IgD-negative memory B cell (primary cell): Measurements from ENCODE around the gene RHBDF1. TPM values are rescaled to one million over a fixed set of nuclear protein-coding genes. Genes with fewer than 3 reads are reported as not detected.

Experiments
- H3K27ac Mint-ChIP-seq, 3 donors: one replicate each; pipeline ENCODE4 v1.8.0; 2020 to 2022; ENCODE audit warnings: mild to moderate bottlenecking in 3 of 3, mixed read lengths in 3 of 3, moderate library complexity in 1 of 3
- H3K27me3 Mint-ChIP-seq: one replicate; pipeline ENCODE4 v1.8.0; 2021; ENCODE audit warnings: mixed read lengths
- H3K36me3 Mint-ChIP-seq: one replicate; pipeline ENCODE4 v1.8.0; 2020; ENCODE audit warnings: mild to moderate bottlenecking, mixed read lengths
- H3K4me1 Mint-ChIP-seq, 3 donors: one replicate each; pipeline ENCODE4 v1.8.0; 2020 to 2022; ENCODE audit warnings: mixed read lengths in 3 of 3, mild to moderate bottlenecking in 1 of 3
- H3K4me3 Mint-ChIP-seq, 4 donors: one replicate each; pipeline ENCODE4 v1.8.0; 2020 to 2022; ENCODE audit warnings: mild to moderate bottlenecking in 4 of 4, mixed read lengths in 4 of 4, moderate library complexity in 3 of 4
- H3K9me3 Mint-ChIP-seq, 3 donors: one replicate each; pipeline ENCODE4 v1.8.0; 2020 to 2021; ENCODE audit warnings: mixed read lengths in 3 of 3, mild to moderate bottlenecking in 1 of 3
- polyA plus RNA-seq: library from polyadenylated mRNA; unstranded; fragments of 300-500 nt; fragmentation: Illumina TruSeq; gene quantifications from one replicate; pipeline ENCODE4 v1.2.3, GENCODE V29; 2021

RHBDF1 gene
- polyA plus RNA-seq, 1 donor from 2014 or later, result not detected

- H3K9me3 Mint-ChIP-seq, result no peaks in the 10 kb centered on the region
- H3K4me1 Mint-ChIP-seq, result peaks cover 3 to 11% (median 5%) of the 10 kb centered on the region in 3 donors
- H3K27ac Mint-ChIP-seq, result no peak overlapping the region
- H3K36me3 Mint-ChIP-seq, result no peaks in the 10 kb centered on the region
- H3K27me3 Mint-ChIP-seq, result peaks cover 14% of the 10 kb centered on the region
- H3K4me3 Mint-ChIP-seq, result peak overlapping the region in 2 of 4 donors; percentile 51 to 66
Observed at GRCh38 chr16:71540-72401, 660 bp downstream of the RHBDF1 start.

GRCh38 chr16:71210-71539 is 1.3 kb downstream of the RHBDF1 start:
- Mint-ChIP-seq H3K4me3 (peak overlapping the region in 1 of 4 donors; percentile 66), H3K9me3 (no peaks in the 10 kb centered on the region), H3K27me3 (peaks cover 14% of the 10 kb centered on the region), H3K27ac (no peak overlapping the region), H3K4me1 (peaks cover 0 to 6% (median 3%) of the 10 kb centered on the region in 3 donors), H3K36me3 (no peaks in the 10 kb centered on the region)

- Mint-ChIP-seq H3K27ac (no peak overlapping the region), H3K36me3 (no peaks in the 10 kb centered on the region), H3K27me3 (peaks cover 17% of the 10 kb centered on the region), H3K4me1 (peaks cover 0 to 6% (median 5%) of the 10 kb centered on the region in 3 donors), H3K9me3 (no peaks in the 10 kb centered on the region), H3K4me3 (no peak overlapping the region)
Observed at GRCh38 chr16:69181-69580, 3.2 kb downstream of the RHBDF1 start.

- no peaks in the 10 kb centered on the region for H3K36me3 Mint-ChIP-seq
- no peak overlapping the region for H3K27ac Mint-ChIP-seq
- H3K9me3 Mint-ChIP-seq, result no peaks in the 10 kb centered on the region
- peaks cover 0 to 6% (median 5%) of the 10 kb centered on the region in 3 donors for H3K4me1 Mint-ChIP-seq
- H3K4me3 Mint-ChIP-seq, result no peak overlapping the region
- peaks cover 16% of the 10 kb centered on the region for H3K27me3 Mint-ChIP-seq
Observed at GRCh38 chr16:67884-68789, 4.3 kb downstream of the RHBDF1 start.

- Mint-ChIP-seq H3K27me3 (peaks cover 12% of the 10 kb centered on the region), H3K27ac (no peak overlapping the region), H3K4me3 (no peak overlapping the region), H3K9me3 (no peaks in the 10 kb centered on the region), H3K4me1 (peaks cover 0 to 2% (median 2%) of the 10 kb centered on the region in 3 donors), H3K36me3 (no peaks in the 10 kb centered on the region)
Observed at GRCh38 chr16:67183-67791, 5.1 kb downstream of the RHBDF1 start.

GRCh38 chr16:66309-67182 is 5.9 kb downstream of the RHBDF1 start:
- H3K36me3 Mint-ChIP-seq, result no peaks in the 10 kb centered on the region
- peaks cover 0 to 2% (median 2%) of the 10 kb centered on the region in 3 donors for H3K4me1 Mint-ChIP-seq
- no peak overlapping the region for H3K27ac Mint-ChIP-seq
- H3K4me3 Mint-ChIP-seq, result no peak overlapping the region
- H3K9me3 Mint-ChIP-seq, result no peaks in the 10 kb centered on the region
- peaks cover 9% of the 10 kb centered on the region for H3K27me3 Mint-ChIP-seq

- Mint-ChIP-seq H3K4me1 (peaks cover 0 to 2% (median 2%) of the 10 kb centered on the region in 3 donors), H3K9me3 (no peaks in the 10 kb centered on the region), H3K27ac (no peak overlapping the region), H3K36me3 (no peaks in the 10 kb centered on the region), H3K4me3 (peak overlapping the region in 1 of 4 donors; percentile 5), H3K27me3 (peaks cover 5% of the 10 kb centered on the region)
Observed at GRCh38 chr16:65745-66144, 6.7 kb downstream of the RHBDF1 start.

GRCh38 chr16:64914-65255 is 7.5 kb downstream of the RHBDF1 start:
- no peaks in the 10 kb centered on the region for H3K36me3 Mint-ChIP-seq
- H3K27me3 Mint-ChIP-seq, result peaks cover 4% of the 10 kb centered on the region
- peaks cover 0 to 2% (median 2%) of the 10 kb centered on the region in 3 donors for H3K4me1 Mint-ChIP-seq
- no peak overlapping the region for H3K4me3 Mint-ChIP-seq
- no peaks in the 10 kb centered on the region for H3K9me3 Mint-ChIP-seq
- peak overlapping the region in 1 of 3 donors; percentile 62 for H3K27ac Mint-ChIP-seq

GRCh38 chr16:63998-64913 is 8.2 kb downstream of the RHBDF1 start:
- peaks cover 0 to 2% (median 2%) of the 10 kb centered on the region in 3 donors for H3K4me1 Mint-ChIP-seq
- peaks cover 4% of the 10 kb centered on the region for H3K27me3 Mint-ChIP-seq
- peak overlapping the region in 1 of 3 donors; percentile 62 for H3K27ac Mint-ChIP-seq
- no peaks in the 10 kb centered on the region for H3K9me3 Mint-ChIP-seq
- no peaks in the 10 kb centered on the region for H3K36me3 Mint-ChIP-seq
- H3K4me3 Mint-ChIP-seq, result peak overlapping the region in 1 of 4 donors; percentile 52

- no peaks in the 10 kb centered on the region for H3K36me3 Mint-ChIP-seq
- H3K9me3 Mint-ChIP-seq, result no peaks in the 10 kb centered on the region
- H3K27me3 Mint-ChIP-seq, result peaks cover 2% of the 10 kb centered on the region
- H3K4me3 Mint-ChIP-seq, result no peak overlapping the region
- no peak overlapping the region for H3K27ac Mint-ChIP-seq
- H3K4me1 Mint-ChIP-seq, result peaks cover 0 to 2% (median 2%) of the 10 kb centered on the region in 3 donors
Observed at GRCh38 chr16:63466-63865, 9.0 kb downstream of the RHBDF1 start.

- peaks cover 0 to 2% (median 2%) of the 10 kb centered on the region in 3 donors for H3K4me1 Mint-ChIP-seq
- no peaks in the 10 kb centered on the region for H3K36me3 Mint-ChIP-seq
- H3K27ac Mint-ChIP-seq, result no peak overlapping the region
- peaks cover 2% of the 10 kb centered on the region for H3K27me3 Mint-ChIP-seq
- H3K9me3 Mint-ChIP-seq, result no peaks in the 10 kb centered on the region
- H3K4me3 Mint-ChIP-seq, result no peak overlapping the region
Observed at GRCh38 chr16:62968-63391, 9.5 kb downstream of the RHBDF1 start.

- no peaks in the 10 kb centered on the region for H3K9me3 Mint-ChIP-seq
- no peaks in the 10 kb centered on the region for H3K36me3 Mint-ChIP-seq
- peaks cover 0 to 2% (median 2%) of the 10 kb centered on the region in 3 donors for H3K4me1 Mint-ChIP-seq
- peaks cover 2% of the 10 kb centered on the region for H3K27me3 Mint-ChIP-seq
- no peak overlapping the region for H3K27ac Mint-ChIP-seq
- H3K4me3 Mint-ChIP-seq, result no peak overlapping the region
Observed at GRCh38 chr16:62283-62967, 10.0 kb downstream of the RHBDF1 start.

GRCh38 chr16:61879-62281 is 10.6 kb downstream of the RHBDF1 start:
- H3K27me3 Mint-ChIP-seq, result peaks cover 2% of the 10 kb centered on the region

More at GRCh38 chr16:61879-62281, 10.6 kb downstream of the RHBDF1 start:
- Mint-ChIP-seq H3K4me3 (no peak overlapping the region), H3K4me1 (peaks cover 0 to 2% (median 2%) of the 10 kb centered on the region in 3 donors), H3K27ac (no peak overlapping the region), H3K36me3 (no peaks in the 10 kb centered on the region), H3K9me3 (no peaks in the 10 kb centered on the region)
